Measurements from ENCODE around the gene HOXC4. TPM values are rescaled to one million over a fixed set of nuclear protein-coding genes. Genes with fewer than 3 reads are reported as not detected.

The HOXC4 gene
- total and polyA plus RNA-seq, 2 donors (not counting 3 experiments of a cell fraction or from before 2014, with no cell fraction given), result 0.06 to 0.58 TPM

DNA sequence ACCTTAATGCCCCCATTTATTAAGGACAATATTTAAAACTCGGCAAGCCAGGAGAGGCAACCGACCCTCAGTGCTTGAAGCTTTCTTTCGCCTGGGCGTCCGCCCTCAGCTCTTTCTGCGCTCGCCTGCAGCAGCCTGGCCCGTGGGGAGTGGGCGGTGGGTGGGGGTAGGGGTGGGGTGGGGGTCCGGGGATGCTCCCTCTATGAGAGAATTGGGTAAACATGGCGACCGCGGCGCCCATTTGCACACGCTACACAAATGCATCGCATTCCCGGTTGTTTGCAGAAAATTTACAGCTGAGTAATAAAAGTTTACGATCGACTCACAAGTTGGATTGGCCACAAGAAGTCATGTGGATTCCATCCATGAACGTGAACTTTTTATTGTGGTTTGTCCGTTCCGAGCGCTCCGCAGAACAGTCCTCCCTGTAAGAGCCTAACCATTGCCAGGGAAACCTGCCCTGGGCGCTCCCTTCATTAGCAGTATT is 37.1 kb upstream of the HOXC4 start:
- no TSS peak for BruUV-seq (replicated peaks)
- Histone ChIP-seq H3K79me2 (ENCODE audit: control insufficient read depth, insufficient read depth, low read length) (no peaks in the 10 kb centered on the region), H3K9me1 (replicated peaks; ENCODE audit: control insufficient read depth, extremely low read depth, insufficient read depth, low read length) (no peaks in the 10 kb centered on the region), H3K4me1 (ENCODE audit: control insufficient read depth, extremely low read depth, insufficient read depth, low read length) (peaks cover 3% of the 10 kb centered on the region), H3K4me3 (replicated peaks in 1 of 3; ENCODE audit: insufficient read depth in 1 of 3, low read depth in 1 of 3, low read length in 3 of 3) (no peak overlapping the region), H3K27ac (ENCODE audit: insufficient read depth, low read depth, low read length) (no peak overlapping the region), H2AFZ (ENCODE audit: low read depth, low read length) (no peak overlapping the region), H3K9ac (replicated peaks; ENCODE audit: extremely low read depth, insufficient read depth, low read length) (no peak overlapping the region), H3K36me3 (ENCODE audit: control insufficient read depth in 2 of 2, extremely low read depth in 1 of 2, insufficient read depth in 2 of 2, low read length in 2 of 2) (no peaks in the 10 kb centered on the region), H4K20me1 (replicated peaks; ENCODE audit: control insufficient read depth, extremely low read depth, insufficient read depth, low read length) (no peaks in the 10 kb centered on the region), H3K27me3 (ENCODE audit: control insufficient read depth in 2 of 2, insufficient read depth in 2 of 2, low read length in 2 of 2) (peaks cover 81 to 91% of the 10 kb centered on the region in 2 experiments), H3K4me2 (ENCODE audit: insufficient read depth, low read length) (no peak overlapping the region), H3K9me3 (replicated peaks; ENCODE audit: control insufficient read depth, insufficient read depth, low read length) (no peaks in the 10 kb centered on the region)
- dilution Hi-C loops (cut with MboI; ENCODE audit: extremely low pct_ligation_motif_present, low sequenced_read_pairs), result no loop called here
- no peak for DNase-seq (ENCODE audit: low read depth, low spot score)
- intact Hi-C loops (cut with micrococcal nuclease), result no loop called here
- CTCF ChIA-PET, result interaction anchor here (0.6 to 17.0 kb wide), 6 partner anchors 10 to 191 kb away, joined by 5 to 616 read pairs (median 8); partner anchors contain the start of genes HOXC10, HOXC5 and SMUG1
- FAIRE-seq, result no peak
- no peak for TF ChIP-seq POLR2A (IDR thresholded peaks at IDR 0.05; ENCODE audit: low read depth, low read length)
- no peak for TF ChIP-seq FOS (IDR thresholded peaks at IDR 0.05; ENCODE audit: borderline replicate concordance, insufficient read depth, low read length)
- TF ChIP-seq POLR2AphosphoS5 (IDR thresholded peaks at IDR 0.05; ENCODE audit: insufficient read depth, low read depth, low read length), result no peak
- TF ChIP-seq, protein P1, sequence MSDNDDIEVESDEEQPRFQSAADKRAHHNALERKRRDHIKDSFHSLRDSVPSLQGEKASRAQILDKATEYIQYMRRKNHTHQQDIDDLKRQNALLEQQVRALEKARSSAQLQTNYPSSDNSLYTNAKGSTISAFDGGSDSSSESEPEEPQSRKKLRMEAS (IDR thresholded peaks at IDR 0.05; ENCODE audit: insufficient read depth, insufficient read length), result no peak
- no peak for TF ChIP-seq JUN (IDR thresholded peaks at IDR 0.05; ENCODE audit: borderline replicate concordance, insufficient read depth, insufficient read length, low read depth)
- TF ChIP-seq MYC (IDR thresholded peaks at IDR 0.05; ENCODE audit: low read depth, low read length), result no peak
- TF ChIP-seq GATA2 (IDR thresholded peaks at IDR 0.05; ENCODE audit: insufficient read depth, insufficient read length, low read depth, low read length), result no peak
- TF ChIP-seq EZH2 (IDR thresholded peaks at IDR 0.05; ENCODE audit: borderline replicate concordance, low read depth, low read length, severe bottlenecking), result no peak
- POLR2A ChIA-PET, result no interaction called here
